Measurements from ENCODE around the gene CLEC12A.
"Not testable (repeated sequence)": the region's sequence is repeated elsewhere in the genome, so short reads cannot be mapped to it uniquely, and the experiment has no call there.

CLEC12A gene

DNA sequence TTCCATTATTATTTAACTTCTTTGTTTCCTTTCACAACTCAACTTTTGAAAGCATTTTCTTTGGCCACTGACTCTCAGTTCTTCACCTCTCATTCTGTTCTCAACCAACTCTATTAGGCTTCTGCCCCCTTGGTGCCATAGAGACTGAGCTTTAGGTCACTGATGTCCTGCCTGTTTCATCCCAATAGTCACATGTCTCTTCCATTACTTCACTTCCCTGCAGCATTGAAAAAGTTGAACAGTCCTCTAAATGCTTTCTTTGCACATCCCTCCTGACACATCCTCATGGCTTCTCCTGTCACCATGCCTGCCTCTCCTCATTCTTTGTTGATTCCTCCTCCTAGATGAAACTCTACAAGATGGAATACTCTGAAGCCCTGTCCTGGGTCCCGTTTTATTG is 2.7 kb downstream of the CLEC12A start:
- no peak for DNase-seq
- Histone ChIP-seq H2AFZ (ENCODE audit: low read length) (no peak overlapping the region), H3K4me1 (ENCODE audit: low read length) (no peaks in the 10 kb centered on the region), H4K20me1 (ENCODE audit: insufficient read depth, low read length) (no peaks in the 10 kb centered on the region), H3K4me3 (ENCODE audit: low read length) (no peak overlapping the region), H3K4me2 (ENCODE audit: low read depth, low read length) (no peak overlapping the region), H3F3A (ENCODE audit: insufficient read depth, low read length) (no peaks in the 10 kb centered on the region), H3K9ac (ENCODE audit: low read length) (no peak overlapping the region), H3K27me3 (replicated peaks; ENCODE audit: insufficient read depth, low read length) (no peaks in the 10 kb centered on the region), H3K9me3 (replicated peaks; ENCODE audit: insufficient read depth, low read length) (no peaks in the 10 kb centered on the region), H3K27ac (ENCODE audit: low read length) (no peak overlapping the region), H3K9me2 (replicated peaks; ENCODE audit: insufficient read depth, low read length) (no peaks in the 10 kb centered on the region), H3K79me2 (ENCODE audit: low read length) (no peaks in the 10 kb centered on the region), H3K36me3 (replicated peaks; ENCODE audit: insufficient read depth, low read length) (no peaks in the 10 kb centered on the region)
- TF ChIP-seq, protein P1, sequence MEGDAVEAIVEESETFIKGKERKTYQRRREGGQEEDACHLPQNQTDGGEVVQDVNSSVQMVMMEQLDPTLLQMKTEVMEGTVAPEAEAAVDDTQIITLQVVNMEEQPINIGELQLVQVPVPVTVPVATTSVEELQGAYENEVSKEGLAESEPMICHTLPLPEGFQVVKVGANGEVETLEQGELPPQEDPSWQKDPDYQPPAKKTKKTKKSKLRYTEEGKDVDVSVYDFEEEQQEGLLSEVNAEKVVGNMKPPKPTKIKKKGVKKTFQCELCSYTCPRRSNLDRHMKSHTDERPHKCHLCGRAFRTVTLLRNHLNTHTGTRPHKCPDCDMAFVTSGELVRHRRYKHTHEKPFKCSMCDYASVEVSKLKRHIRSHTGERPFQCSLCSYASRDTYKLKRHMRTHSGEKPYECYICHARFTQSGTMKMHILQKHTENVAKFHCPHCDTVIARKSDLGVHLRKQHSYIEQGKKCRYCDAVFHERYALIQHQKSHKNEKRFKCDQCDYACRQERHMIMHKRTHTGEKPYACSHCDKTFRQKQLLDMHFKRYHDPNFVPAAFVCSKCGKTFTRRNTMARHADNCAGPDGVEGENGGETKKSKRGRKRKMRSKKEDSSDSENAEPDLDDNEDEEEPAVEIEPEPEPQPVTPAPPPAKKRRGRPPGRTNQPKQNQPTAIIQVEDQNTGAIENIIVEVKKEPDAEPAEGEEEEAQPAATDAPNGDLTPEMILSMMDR (IDR thresholded peaks at IDR 0.05; ENCODE audit: low read length) = no peak
- TF ChIP-seq EZH2 (optimal IDR thresholded peaks at IDR 0.05; ENCODE audit: low read depth, low read length) = no peak
- TF ChIP-seq EZH2phosphoT487 (IDR thresholded peaks at IDR 0.05; ENCODE audit: low read length) = no peak

GRCh38 chr12:9974731-9975130 is 3.5 kb downstream of the CLEC12A start:
- not testable (repeated sequence) for H3K9me3 ChIP-seq (replicated peaks; ENCODE audit: insufficient read depth, low read length); H3K4me1 ChIP-seq (ENCODE audit: low read length); H3K4me2 ChIP-seq (ENCODE audit: low read depth, low read length)

DNA sequence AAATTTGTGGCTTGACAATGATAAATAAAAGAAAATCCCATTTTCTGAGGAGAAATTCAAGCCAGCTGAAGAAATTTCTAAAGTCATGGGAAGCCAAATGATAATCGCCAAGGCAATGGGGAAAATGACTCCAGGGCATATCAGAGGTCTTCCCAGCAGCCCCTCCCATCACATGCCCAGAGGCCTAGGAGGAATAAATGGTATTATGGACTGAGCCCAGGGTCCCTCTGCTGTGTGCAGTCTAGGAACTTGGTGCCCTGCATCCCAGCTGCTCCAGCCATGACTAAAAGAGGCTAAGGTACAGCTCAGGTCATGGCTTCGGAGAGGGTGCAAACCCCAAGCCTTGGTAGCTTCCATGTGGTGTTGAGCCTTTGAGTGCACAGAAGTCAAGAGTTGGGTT is 4.4 kb downstream of the CLEC12A start:
- no peaks in the 10 kb centered on the region for H3K9me3 ChIP-seq (replicated peaks; ENCODE audit: insufficient read depth, low read length)
- H3F3A ChIP-seq (ENCODE audit: insufficient read depth, low read length) = no peaks in the 10 kb centered on the region

More at GRCh38 chr12:9974731-9975130, 3.5 kb downstream of the CLEC12A start:
- H3K36me3 ChIP-seq (replicated peaks; ENCODE audit: insufficient read depth, low read length); H3K27me3 ChIP-seq (replicated peaks; ENCODE audit: insufficient read depth, low read length); H3K27ac ChIP-seq (ENCODE audit: low read length); H2AFZ ChIP-seq (ENCODE audit: low read length); H4K20me1 ChIP-seq (ENCODE audit: insufficient read depth, low read length); H3K79me2 ChIP-seq (ENCODE audit: low read length); H3F3A ChIP-seq (ENCODE audit: insufficient read depth, low read length); H3K9ac ChIP-seq (ENCODE audit: low read length); H3K4me3 ChIP-seq (ENCODE audit: low read length); H3K9me2 ChIP-seq (replicated peaks; ENCODE audit: insufficient read depth, low read length); DNase-seq: not testable (repeated sequence)

DNA sequence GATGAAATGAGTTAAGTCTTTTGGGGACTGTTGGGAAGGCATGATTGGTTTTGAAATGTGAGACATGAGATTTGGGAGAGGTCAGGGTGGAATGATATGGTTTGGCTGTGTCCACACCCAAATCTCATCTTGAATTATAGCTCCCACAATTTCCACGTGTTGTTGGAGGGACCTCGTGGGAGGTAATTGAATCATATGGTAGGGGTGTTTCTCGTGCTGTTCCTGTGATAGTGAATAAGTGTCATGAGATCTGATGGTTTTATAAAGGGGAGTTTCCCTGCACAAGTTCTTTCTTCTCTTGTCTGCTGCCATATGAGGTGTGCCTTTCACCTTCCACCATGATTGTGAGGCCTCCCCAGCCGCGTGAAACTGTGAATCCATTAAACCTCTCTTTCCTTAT is 5.4 kb downstream of the CLEC12A start:
- H3K79me2 ChIP-seq (ENCODE audit: low read length); H3K27ac ChIP-seq (ENCODE audit: low read length); H2AFZ ChIP-seq (ENCODE audit: low read length); H3F3A ChIP-seq (ENCODE audit: insufficient read depth, low read length); H3K9ac ChIP-seq (ENCODE audit: low read length); H3K9me2 ChIP-seq (replicated peaks; ENCODE audit: insufficient read depth, low read length); H3K27me3 ChIP-seq (replicated peaks; ENCODE audit: insufficient read depth, low read length); H3K4me1 ChIP-seq (ENCODE audit: low read length); H3K36me3 ChIP-seq (replicated peaks; ENCODE audit: insufficient read depth, low read length); H3K4me3 ChIP-seq (ENCODE audit: low read length); H4K20me1 ChIP-seq (ENCODE audit: insufficient read depth, low read length); H3K4me2 ChIP-seq (ENCODE audit: low read depth, low read length); H3K9me3 ChIP-seq (replicated peaks; ENCODE audit: insufficient read depth, low read length); DNase-seq: not testable (repeated sequence)

More for the DNA sequence above, 4.4 kb downstream of the CLEC12A start:
- DNase-seq = no peak
- H3K27ac ChIP-seq (ENCODE audit: low read length) = no peak overlapping the region
- H3K9me2 ChIP-seq (replicated peaks; ENCODE audit: insufficient read depth, low read length) = no peaks in the 10 kb centered on the region
- no peaks in the 10 kb centered on the region for H3K27me3 ChIP-seq (replicated peaks; ENCODE audit: insufficient read depth, low read length)
- no peak overlapping the region for H2AFZ ChIP-seq (ENCODE audit: low read length)
- no peaks in the 10 kb centered on the region for H3K79me2 ChIP-seq (ENCODE audit: low read length)
- H3K9ac ChIP-seq (ENCODE audit: low read length) = no peak overlapping the region
- no peak overlapping the region for H3K4me3 ChIP-seq (ENCODE audit: low read length)
- H3K36me3 ChIP-seq (replicated peaks; ENCODE audit: insufficient read depth, low read length) = no peaks in the 10 kb centered on the region
- H3K4me1 ChIP-seq (ENCODE audit: low read length) = no peaks in the 10 kb centered on the region
- no peaks in the 10 kb centered on the region for H4K20me1 ChIP-seq (ENCODE audit: insufficient read depth, low read length)
- no peak overlapping the region for H3K4me2 ChIP-seq (ENCODE audit: low read depth, low read length)
- TF ChIP-seq, protein P1 (IDR thresholded peaks at IDR 0.05; ENCODE audit: low read length) = no peak
- TF ChIP-seq EZH2phosphoT487 (IDR thresholded peaks at IDR 0.05; ENCODE audit: low read length) = no peak
